GM18498 (cell line): ENCODE data around the gene PLAGL2.
"Not testable (repeated sequence)": the region's sequence is repeated elsewhere in the genome, so short reads cannot be mapped to it uniquely, and the experiment has no call there.

Experiments used
- ATAC-seq: cut with Tn5 transposase; IDR thresholded peaks from one replicate; pipeline ENCODE4 v1.9.1; 2021; ENCODE audit warnings: mild to moderate bottlenecking, moderate library complexity; ENCODE audit not compliant: unreplicated experiment

Gene PLAGL2, protein sequence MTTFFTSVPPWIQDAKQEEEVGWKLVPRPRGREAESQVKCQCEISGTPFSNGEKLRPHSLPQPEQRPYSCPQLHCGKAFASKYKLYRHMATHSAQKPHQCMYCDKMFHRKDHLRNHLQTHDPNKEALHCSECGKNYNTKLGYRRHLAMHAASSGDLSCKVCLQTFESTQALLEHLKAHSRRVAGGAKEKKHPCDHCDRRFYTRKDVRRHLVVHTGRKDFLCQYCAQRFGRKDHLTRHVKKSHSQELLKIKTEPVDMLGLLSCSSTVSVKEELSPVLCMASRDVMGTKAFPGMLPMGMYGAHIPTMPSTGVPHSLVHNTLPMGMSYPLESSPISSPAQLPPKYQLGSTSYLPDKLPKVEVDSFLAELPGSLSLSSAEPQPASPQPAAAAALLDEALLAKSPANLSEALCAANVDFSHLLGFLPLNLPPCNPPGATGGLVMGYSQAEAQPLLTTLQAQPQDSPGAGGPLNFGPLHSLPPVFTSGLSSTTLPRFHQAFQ

GRCh38 chr20:32207626-32208498 lies at the start of gene PLAGL2, which contains the start of gene POFUT1:
PLAGL2 (minus strand) TSS chr20:32207743; CDS start chr20:32202178, 5,565 bp downstream.
POFUT1 (plus strand) TSS chr20:32207880; CDS start chr20:32207942, 62 bp downstream.
- ATAC-seq = peak; percentile 90

DNA sequence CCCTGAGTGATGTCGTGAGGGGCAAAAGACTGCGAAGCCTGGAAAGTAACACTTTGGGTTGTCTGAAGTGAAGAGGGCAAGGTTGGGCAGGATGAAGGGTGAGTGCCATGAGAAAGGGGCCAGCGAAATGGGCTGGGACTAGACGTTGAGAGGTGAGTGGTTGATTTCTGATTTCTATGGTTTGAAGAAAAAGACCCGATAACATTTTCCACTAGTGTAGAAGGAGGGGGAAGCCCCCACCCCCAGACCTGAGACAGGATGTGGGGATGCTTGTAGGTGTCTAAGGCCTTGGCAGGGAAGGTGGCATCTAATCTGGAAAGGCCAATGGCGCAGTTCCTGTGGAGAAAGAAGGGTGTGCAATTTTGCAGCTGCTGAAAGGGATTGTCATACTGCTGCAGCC lies 44.6 kb upstream of the PLAGL2 start:
- no peak for ATAC-seq

DNA sequence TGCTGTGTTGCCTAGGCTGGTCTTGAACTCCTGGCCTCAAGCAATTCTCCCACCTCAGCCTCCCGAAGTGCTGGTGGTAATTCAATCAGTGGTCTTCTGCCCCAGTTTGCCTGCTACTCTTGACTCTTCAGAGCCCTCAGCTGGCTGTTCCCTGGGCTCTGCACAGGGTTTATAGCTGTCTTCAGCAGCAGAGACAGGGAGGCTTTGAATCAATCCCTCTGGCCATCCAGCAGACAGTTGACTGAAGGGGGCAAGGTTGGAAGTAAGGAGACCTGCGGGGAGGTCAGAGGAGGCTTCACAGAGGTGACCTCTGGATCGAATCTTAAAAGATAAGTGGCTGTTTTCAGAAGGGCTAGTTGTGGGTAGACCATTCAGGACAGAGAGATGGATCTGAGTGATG lies 43.9 kb upstream of the PLAGL2 start:
- no peak for ATAC-seq

GRCh38 chr20:32249030-32249738 lies 41.6 kb upstream of the PLAGL2 start:
- ATAC-seq = no peak

GRCh38 chr20:32248043-32248442 lies 40.5 kb upstream of the PLAGL2 start:
- no peak for ATAC-seq

- not testable (repeated sequence) for ATAC-seq
Observed at GRCh38 chr20:32246208-32246607, 38.7 kb upstream of the PLAGL2 start.

GRCh38 chr20:32244959-32245358 lies 37.4 kb upstream of the PLAGL2 start:
- no peak for ATAC-seq

DNA sequence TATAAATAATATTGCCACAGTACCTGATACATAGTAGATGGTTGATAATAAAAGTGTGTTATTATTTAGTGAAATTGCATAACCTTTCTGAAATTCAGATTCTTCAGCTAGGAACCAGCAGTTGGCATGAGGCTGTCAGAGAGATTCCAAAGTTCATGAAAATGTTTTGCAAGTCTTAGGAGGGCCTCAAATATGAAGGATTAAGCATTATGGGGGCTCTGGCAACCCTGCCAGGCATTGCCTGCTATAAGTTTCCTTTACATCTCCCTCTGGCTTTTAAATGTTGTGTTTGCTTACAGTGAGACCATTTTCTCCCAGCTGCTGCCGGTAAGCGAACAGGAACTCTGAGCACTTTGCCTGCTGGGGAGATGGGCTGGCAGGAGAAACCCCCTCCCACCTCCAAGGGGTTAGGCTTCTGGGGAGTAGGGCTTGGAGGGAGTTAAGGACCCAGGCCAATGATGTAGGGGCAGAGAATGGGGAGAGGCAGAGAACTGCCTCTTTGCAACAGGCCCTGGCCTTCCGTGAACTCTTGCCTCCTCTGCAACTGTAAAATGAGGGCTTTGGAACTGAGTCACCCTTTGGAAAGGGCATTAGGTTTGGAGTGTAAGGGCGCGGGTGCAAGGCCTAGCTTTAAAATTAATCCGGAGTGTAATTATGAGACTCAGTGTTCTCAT lies 36.7 kb upstream of the PLAGL2 start:
- no peak for ATAC-seq

- no peak for ATAC-seq
Observed at GRCh38 chr20:32241807-32242206, 34.3 kb upstream of the PLAGL2 start.

DNA sequence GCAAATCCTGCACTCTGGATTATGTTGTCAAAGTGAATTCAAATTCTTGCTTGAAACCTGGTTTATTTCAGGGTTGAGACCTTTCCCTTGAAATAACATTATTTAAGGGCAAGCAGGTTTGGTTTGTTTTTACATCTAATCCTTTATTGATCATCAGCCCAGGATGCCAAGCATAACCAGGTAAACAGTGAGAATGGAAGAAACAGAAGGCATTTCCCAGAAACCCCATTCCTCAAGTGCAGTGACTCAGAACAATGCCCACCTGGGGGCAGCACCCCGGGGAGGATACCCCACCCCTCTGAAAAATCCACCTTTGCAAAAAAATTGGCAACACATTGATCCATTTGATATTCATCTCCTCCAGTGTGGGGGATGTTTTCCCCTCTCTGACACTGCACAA lies 32.7 kb upstream of the PLAGL2 start:
- ATAC-seq = no peak

GRCh38 chr20:32238483-32239425 lies 31.2 kb upstream of the PLAGL2 start:
- no peak for ATAC-seq

GRCh38 chr20:32237419-32237818 lies 29.9 kb upstream of the PLAGL2 start:
- no peak for ATAC-seq

GRCh38 chr20:32236819-32237218 lies 29.3 kb upstream of the PLAGL2 start:
- ATAC-seq = no peak

- no peak for ATAC-seq
Observed at GRCh38 chr20:32236048-32236533, 28.5 kb upstream of the PLAGL2 start.

DNA sequence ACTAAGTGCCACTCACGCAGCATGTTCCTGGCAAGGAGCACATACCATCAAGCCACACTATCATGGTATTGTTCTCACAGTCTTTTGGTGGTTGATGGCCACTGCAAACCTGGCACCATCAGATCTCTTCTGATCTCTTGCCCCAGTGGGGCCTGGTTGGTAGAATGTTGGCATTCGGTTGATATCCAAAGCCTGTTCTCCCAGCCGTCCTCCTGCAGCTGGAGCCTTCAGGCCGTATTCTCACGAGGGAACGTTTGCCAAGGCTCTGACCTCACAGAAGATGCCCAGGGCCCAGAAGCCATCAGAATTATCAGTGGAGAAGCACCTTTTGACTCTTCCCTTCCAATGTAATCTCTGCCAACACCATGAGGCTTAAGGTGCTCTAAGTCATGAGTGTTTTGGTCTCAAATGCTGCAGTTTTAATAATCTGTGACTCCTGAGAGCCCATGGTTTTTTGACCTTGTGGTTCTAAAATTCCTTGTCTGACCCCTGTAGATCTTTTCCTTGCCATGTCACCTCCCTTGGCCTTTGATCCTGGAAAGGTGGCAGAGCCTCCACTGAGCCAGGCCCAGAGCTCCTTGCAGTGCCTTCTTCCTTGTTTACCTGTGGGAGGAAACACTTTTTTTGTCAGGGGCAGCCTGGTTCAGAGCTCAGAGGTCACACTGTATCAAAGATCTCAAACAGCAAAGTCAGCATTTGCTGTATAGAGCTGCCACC lies 27.9 kb upstream of the PLAGL2 start:
- no peak for ATAC-seq

DNA sequence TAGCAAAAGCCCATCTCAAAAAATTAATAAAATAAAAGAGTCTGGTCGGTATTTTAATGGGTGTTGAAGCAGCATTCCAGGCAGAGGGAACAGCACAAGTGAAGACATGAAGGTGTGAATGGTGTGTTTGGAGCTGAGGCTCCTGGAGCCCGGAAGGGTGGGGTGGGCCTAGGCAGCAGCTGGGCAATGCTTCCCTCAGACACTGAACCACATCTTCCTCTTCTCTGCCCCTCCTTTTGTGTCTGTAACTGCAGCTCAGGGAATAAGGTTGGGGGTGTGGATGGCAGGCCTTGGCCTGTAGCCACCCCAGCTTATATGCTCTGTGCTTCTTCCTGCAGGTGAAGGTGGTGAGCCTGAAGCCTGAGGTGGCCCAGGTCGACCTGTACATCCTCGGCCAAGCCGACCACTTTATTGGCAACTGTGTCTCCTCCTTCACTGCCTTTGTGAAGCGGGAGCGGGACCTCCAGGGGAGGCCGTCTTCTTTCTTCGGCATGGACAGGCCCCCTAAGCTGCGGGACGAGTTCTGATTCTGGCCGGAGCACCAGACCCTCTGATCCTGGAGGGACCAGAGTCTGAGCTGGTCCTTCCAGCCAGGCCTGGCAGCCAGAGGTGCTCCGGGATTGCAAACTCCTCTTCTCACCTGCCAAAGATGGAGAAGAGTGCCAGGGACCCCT lies 26.7 kb upstream of the PLAGL2 start:
- ATAC-seq = no peak

- no peak for ATAC-seq
Observed at GRCh38 chr20:32233286-32233685, 25.7 kb upstream of the PLAGL2 start.

- ATAC-seq = no peak
Observed at GRCh38 chr20:32232326-32232886, 24.9 kb upstream of the PLAGL2 start.
